H9 (cell line): ENCODE measurements around the gene PDZD7. TPM values are rescaled to one million over a fixed set of nuclear protein-coding genes. Genes with fewer than 3 reads are reported as not detected.

Experiments used
- DNase-seq: peaks from one replicate; pipeline ENCODE4 v3.0.0-alpha.2; 2017
- H2AFZ ChIP-seq: one replicate; pipeline ENCODE4 v1.6.1; 2013; ENCODE audit warnings: mild to moderate bottlenecking, low read length, control low read depth, moderate library complexity
- H2AK5ac ChIP-seq: 2 replicates; pipeline ENCODE4 v1.6.1; 2013; ENCODE audit warnings: low read length, control low read depth, mixed read lengths; ENCODE audit not compliant: insufficient read length
- H2BK120ac ChIP-seq: one replicate; pipeline ENCODE4 v1.6.1; 2013; ENCODE audit warnings: low read depth, mild to moderate bottlenecking, low read length, control low read depth, inconsistent platforms; ENCODE audit not compliant: poor library complexity, severe bottlenecking
- H2BK12ac ChIP-seq: 2 replicates; pipeline ENCODE4 v1.6.1; 2013; ENCODE audit warnings: low read length, control low read depth, mixed read lengths, low read depth; ENCODE audit not compliant: insufficient read length
- H2BK15ac ChIP-seq: 2 replicates; pipeline ENCODE4 v1.6.1; 2013; ENCODE audit warnings: low read depth, low read length, control low read depth
- H2BK20ac ChIP-seq: one replicate; pipeline ENCODE4 v1.6.1; 2013; ENCODE audit warnings: low read depth, mild to moderate bottlenecking, low read length, control low read depth, inconsistent platforms; ENCODE audit not compliant: poor library complexity, severe bottlenecking
- H2BK5ac ChIP-seq: 2 replicates; pipeline ENCODE4 v1.6.1; 2013; ENCODE audit warnings: low read length, control low read depth, mixed read lengths; ENCODE audit not compliant: insufficient read length
- H3K14ac ChIP-seq: 2 replicates; pipeline ENCODE4 v1.6.1; 2013; ENCODE audit warnings: low read length, control low read depth; ENCODE audit not compliant: insufficient read depth
- H3K18ac ChIP-seq: 2 replicates; pipeline ENCODE4 v1.6.1; 2013; ENCODE audit warnings: low read depth, mild to moderate bottlenecking, mixed read lengths, low read length, control low read depth; ENCODE audit not compliant: insufficient read length
- H3K23ac ChIP-seq: 2 replicates; pipeline ENCODE4 v1.6.1; 2013; ENCODE audit warnings: low read length, control low read depth, mixed read lengths, low read depth; ENCODE audit not compliant: insufficient read length
- H3K23me2 ChIP-seq: 2 replicates; pipeline ENCODE4 v1.6.1; 2013; ENCODE audit warnings: low read depth, mild to moderate bottlenecking, mixed read lengths, low read length, control low read depth; ENCODE audit not compliant: insufficient read length, poor library complexity, severe bottlenecking
- H3K27ac ChIP-seq: 2 replicates; pipeline ENCODE4 v1.5.1; 2013; ENCODE audit warnings: low read length, control low read depth, mixed read lengths, low read depth; ENCODE audit not compliant: insufficient read length
- H3K27me3 ChIP-seq: 2 replicates; pipeline ENCODE4 v1.6.1; 2013; ENCODE audit warnings: low read length, control low read depth, inconsistent platforms; ENCODE audit not compliant: insufficient read depth
- H3K4ac ChIP-seq: 2 replicates; pipeline ENCODE4 v1.6.1; 2013; ENCODE audit warnings: low read depth, mild to moderate bottlenecking, control low read depth, inconsistent platforms, low read length, moderate library complexity
- H3K4me1 ChIP-seq: 2 replicates; pipeline ENCODE4 v1.6.1; 2013; ENCODE audit warnings: low read length, control low read depth, inconsistent platforms; ENCODE audit not compliant: insufficient read depth
- H3K4me2 ChIP-seq: 2 replicates; pipeline ENCODE4 v1.6.1; 2013; ENCODE audit warnings: low read length, control low read depth, mixed read lengths; ENCODE audit not compliant: insufficient read length, insufficient read depth
- H3K56ac ChIP-seq: 2 replicates; pipeline ENCODE4 v1.6.1; 2013; ENCODE audit warnings: low read depth, mild to moderate bottlenecking, mixed read lengths, low read length, control low read depth; ENCODE audit not compliant: insufficient read length
- H3K79me1 ChIP-seq: 2 replicates; pipeline ENCODE4 v1.6.1; 2013; ENCODE audit warnings: low read depth, mild to moderate bottlenecking, moderate library complexity, low read length, control low read depth, inconsistent platforms; ENCODE audit not compliant: insufficient read depth, poor library complexity, severe bottlenecking
- H3K79me2 ChIP-seq: 2 replicates; pipeline ENCODE4 v1.6.1; 2013; ENCODE audit warnings: low read length, control low read depth, inconsistent platforms; ENCODE audit not compliant: insufficient read depth
- H3K9ac ChIP-seq: 2 replicates; pipeline ENCODE4 v1.6.1; 2013; ENCODE audit warnings: low read length, control low read depth, mixed read lengths; ENCODE audit not compliant: insufficient read length; ENCODE audit errors: extremely low read depth
- H3K9me3 ChIP-seq: one replicate; pipeline ENCODE4 v1.6.1; 2013; ENCODE audit warnings: low read depth, low read length, inconsistent platforms; ENCODE audit not compliant: control insufficient read depth
- H3T11ph ChIP-seq: one replicate; pipeline ENCODE4 v1.6.1; 2013; ENCODE audit warnings: mild to moderate bottlenecking, low read length, control low read depth, inconsistent platforms
- H4K20me1 ChIP-seq: one replicate; pipeline ENCODE4 v1.6.1; 2013; ENCODE audit not compliant: control insufficient read depth, insufficient read length, insufficient read depth
- H4K5ac ChIP-seq: 2 replicates; pipeline ENCODE4 v1.6.1; 2013; ENCODE audit warnings: low read depth, mild to moderate bottlenecking, mixed read lengths, low read length, control low read depth; ENCODE audit not compliant: insufficient read length
- H4K8ac ChIP-seq: replicated peaks from 2 replicates; pipeline ENCODE4 v1.6.1; 2013; ENCODE audit warnings: low read length, control low read depth, mixed read lengths, low read depth; ENCODE audit not compliant: insufficient read length
- H4K91ac ChIP-seq: 2 replicates; pipeline ENCODE4 v1.6.1; 2013; ENCODE audit warnings: low read depth, mild to moderate bottlenecking, moderate library complexity, mixed read lengths, low read length, control low read depth; ENCODE audit not compliant: insufficient read length
- H3K27ac Mint-ChIP-seq, 3 experiments: 2 replicates in 2 of 3; 3 replicates in 1 of 3; pipeline ENCODE4 v1.8.0; 2020 to 2021; ENCODE audit warnings: mixed read lengths in 3 of 3, mild to moderate bottlenecking in 1 of 3, moderate library complexity in 1 of 3
- H3K27me3 Mint-ChIP-seq: 2 replicates; pipeline ENCODE4 v1.8.0; 2021; ENCODE audit warnings: low read depth, mild to moderate bottlenecking, moderate library complexity, mixed read lengths
- H3K36me3 Mint-ChIP-seq, 3 experiments: 2 replicates in 2 of 3; 3 replicates in 1 of 3; pipeline ENCODE4 v1.8.0; 2020 to 2021; ENCODE audit warnings: low read depth in 3 of 3, mixed read lengths in 3 of 3; ENCODE audit not compliant: insufficient read depth in 1 of 3
- H3K4me1 Mint-ChIP-seq, 2 experiments: 2 replicates each; pipeline ENCODE4 v1.8.0; 2020; ENCODE audit warnings: mixed read lengths in 2 of 2
- H3K4me3 Mint-ChIP-seq, 2 experiments: 2 replicates in 1 of 2; 3 replicates in 1 of 2; pipeline ENCODE4 v1.8.0; 2020 to 2021; ENCODE audit warnings: mild to moderate bottlenecking in 2 of 2, mixed read lengths in 2 of 2, moderate library complexity in 1 of 2
- H3K9me3 Mint-ChIP-seq, 2 experiments: 2 replicates in 1 of 2; 3 replicates in 1 of 2; pipeline ENCODE4 v1.8.0; 2020; ENCODE audit warnings: mild to moderate bottlenecking in 2 of 2, mixed read lengths in 2 of 2, moderate library complexity in 1 of 2
- WGBS: extraction: QIAGEN DNeasy Blood & Tissue Kit; methylation state at CpG from one replicate; pipeline ENCODE4 v1.1.7; 2013; ENCODE audit warnings: missing lambda C conversion rate, low lambda C conversion rate, mixed read lengths; ENCODE audit not compliant: insufficient read length; ENCODE audit errors: extremely low coverage; 5-methylcytosine and 5-hydroxymethylcytosine counted together
- total RNA-seq: library from RNA; stranded (reverse); gene quantifications from 2 replicates; pipeline ENCODE4 v1.2.1, GENCODE V29; 2021
- TF ChIP-seq, protein P1 (sequence below): fragments of 200-600 bp; sonication (generic); conservative IDR thresholded peaks from 3 replicates; pipeline ENCODE4 v1.8.0; 2021; ENCODE audit warnings: antibody characterized with exemption, mild to moderate bottlenecking

The PDZD7 gene
- total RNA-seq, 1 experiment from 2014 or later: 2.0 TPM

DNA sequence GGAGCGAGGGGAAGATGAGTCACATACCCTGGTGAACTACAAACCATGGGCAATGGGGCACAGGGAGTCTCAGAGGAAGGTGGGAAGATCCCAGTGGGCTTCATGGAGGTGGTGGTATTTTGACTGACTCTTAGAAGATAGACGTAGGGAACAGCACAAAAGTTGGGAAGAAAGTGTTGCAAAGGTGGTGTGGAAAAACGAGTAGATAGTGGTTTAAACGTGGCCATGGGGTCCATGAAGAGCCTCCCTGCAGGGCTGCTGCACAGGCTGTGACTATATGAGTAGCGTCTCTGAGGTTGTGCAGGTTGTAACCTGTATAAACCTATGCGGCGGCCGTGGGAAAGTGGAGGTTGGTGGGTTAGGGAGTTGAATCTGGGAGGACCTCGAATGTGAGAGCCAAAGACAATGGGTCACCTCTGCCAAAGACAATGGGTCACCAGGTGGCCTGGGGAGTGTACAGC lies 17.5 kb downstream of the PDZD7 start:
- H3K18ac ChIP-seq: no peak overlapping the region
- no peaks in the 10 kb centered on the region for H4K20me1 ChIP-seq
- Mint-ChIP-seq H3K36me3 (no peaks in the 10 kb centered on the region), H3K27me3 (peaks cover 47% of the 10 kb centered on the region), H3K9me3 (no peaks in the 10 kb centered on the region; a peak in 1 of 5 replicates), H3K4me1 (peaks cover 23 to 44% of the 10 kb centered on the region in 2 experiments), H3K27ac (peak overlapping the region in 1 of 3 experiments; percentile 32; a peak in 2 of 7 replicates), H3K4me3 (peak overlapping the region in 1 of 2 experiments; percentile 2; a peak in 1 of 5 replicates)
- H3K27me3 ChIP-seq: peaks cover 12% of the 10 kb centered on the region; the same call in 1 of the 2 replicates
- no peak overlapping the region for H3K14ac ChIP-seq
- H3K4ac ChIP-seq: no peak overlapping the region
- no peak overlapping the region for H3K9ac ChIP-seq
- no peak overlapping the region for H2AK5ac ChIP-seq
- H2BK20ac ChIP-seq: no peak overlapping the region
- H3K23me2 ChIP-seq: peaks cover 6% of the 10 kb centered on the region
- no peak overlapping the region for H3K23ac ChIP-seq
- no peak overlapping the region for H2BK5ac ChIP-seq
- H4K91ac ChIP-seq: no peak overlapping the region
- H2BK120ac ChIP-seq: no peak overlapping the region
- DNase-seq: no peak
- no peak overlapping the region for H2BK15ac ChIP-seq
- H4K5ac ChIP-seq: no peak overlapping the region
- H4K8ac ChIP-seq: no peak overlapping the region
- no peaks in the 10 kb centered on the region for H3K79me2 ChIP-seq
- no peak overlapping the region for H3K27ac ChIP-seq
- H3K9me3 ChIP-seq: no peaks in the 10 kb centered on the region
- H2BK12ac ChIP-seq: no peak overlapping the region
- no peak overlapping the region for H2AFZ ChIP-seq
- no peak overlapping the region for H3K4me2 ChIP-seq
- WGBS: no CpG with 5 or more reads among the region's 9 CpGs
- H3K56ac ChIP-seq: no peak overlapping the region
- H3K4me1 ChIP-seq: no peaks in the 10 kb centered on the region
- TF ChIP-seq, protein P1, sequence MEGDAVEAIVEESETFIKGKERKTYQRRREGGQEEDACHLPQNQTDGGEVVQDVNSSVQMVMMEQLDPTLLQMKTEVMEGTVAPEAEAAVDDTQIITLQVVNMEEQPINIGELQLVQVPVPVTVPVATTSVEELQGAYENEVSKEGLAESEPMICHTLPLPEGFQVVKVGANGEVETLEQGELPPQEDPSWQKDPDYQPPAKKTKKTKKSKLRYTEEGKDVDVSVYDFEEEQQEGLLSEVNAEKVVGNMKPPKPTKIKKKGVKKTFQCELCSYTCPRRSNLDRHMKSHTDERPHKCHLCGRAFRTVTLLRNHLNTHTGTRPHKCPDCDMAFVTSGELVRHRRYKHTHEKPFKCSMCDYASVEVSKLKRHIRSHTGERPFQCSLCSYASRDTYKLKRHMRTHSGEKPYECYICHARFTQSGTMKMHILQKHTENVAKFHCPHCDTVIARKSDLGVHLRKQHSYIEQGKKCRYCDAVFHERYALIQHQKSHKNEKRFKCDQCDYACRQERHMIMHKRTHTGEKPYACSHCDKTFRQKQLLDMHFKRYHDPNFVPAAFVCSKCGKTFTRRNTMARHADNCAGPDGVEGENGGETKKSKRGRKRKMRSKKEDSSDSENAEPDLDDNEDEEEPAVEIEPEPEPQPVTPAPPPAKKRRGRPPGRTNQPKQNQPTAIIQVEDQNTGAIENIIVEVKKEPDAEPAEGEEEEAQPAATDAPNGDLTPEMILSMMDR: no peak
- no peaks in the 10 kb centered on the region for H3K79me1 ChIP-seq
- no peak overlapping the region for H3T11ph ChIP-seq
